AG08396 (cell line): ENCODE data around the gene MPHOSPH6.
"Not testable (repeated sequence)": the region's sequence is repeated elsewhere in the genome, so short reads cannot be mapped to it uniquely, and the experiment has no call there.

Experiments used
- DNase-seq: peaks from one replicate; pipeline ENCODE4 v3.0.0; 2012; ENCODE audit warnings: low spot score, mixed read lengths

MPHOSPH6 gene

DNA sequence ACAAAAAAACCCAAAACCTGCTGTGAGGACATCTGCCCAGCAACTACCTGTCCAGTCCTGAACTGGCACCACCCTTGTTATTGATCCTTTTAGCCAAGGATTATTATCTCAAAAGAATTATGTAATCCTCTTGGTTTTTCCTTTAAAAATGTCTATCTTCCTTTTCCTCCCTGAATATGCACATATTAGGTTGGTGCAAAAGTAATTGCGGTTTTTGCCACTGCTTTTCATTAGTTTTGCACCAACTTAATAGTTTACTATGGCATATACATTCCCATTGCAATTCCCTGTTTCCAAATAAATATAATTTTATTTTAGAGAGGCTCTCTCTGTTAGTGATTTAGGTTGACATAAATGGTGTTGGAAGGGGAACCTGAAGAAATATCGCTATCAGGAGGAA lies 51.3 kb downstream of the MPHOSPH6 start:
- DNase-seq = no peak

DNA sequence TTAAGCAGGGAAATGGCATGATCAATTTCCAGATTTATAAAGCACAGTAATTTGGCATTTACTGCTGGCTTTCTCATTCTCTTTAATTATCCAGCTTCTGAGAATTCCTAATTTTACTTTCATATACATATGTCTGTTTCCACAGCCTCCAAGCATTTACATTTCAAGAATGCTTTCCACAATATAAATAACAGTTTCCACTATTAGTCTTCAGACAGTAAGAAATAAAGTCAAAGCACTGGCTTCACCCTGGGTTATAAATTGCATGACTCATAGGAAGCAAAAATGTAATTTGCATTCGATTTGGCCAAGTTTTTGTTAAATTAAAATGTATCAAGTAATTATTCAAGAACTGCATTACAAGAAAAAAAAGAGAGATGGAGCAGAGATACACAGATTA lies 53.5 kb downstream of the MPHOSPH6 start:
- no peak for DNase-seq

DNA sequence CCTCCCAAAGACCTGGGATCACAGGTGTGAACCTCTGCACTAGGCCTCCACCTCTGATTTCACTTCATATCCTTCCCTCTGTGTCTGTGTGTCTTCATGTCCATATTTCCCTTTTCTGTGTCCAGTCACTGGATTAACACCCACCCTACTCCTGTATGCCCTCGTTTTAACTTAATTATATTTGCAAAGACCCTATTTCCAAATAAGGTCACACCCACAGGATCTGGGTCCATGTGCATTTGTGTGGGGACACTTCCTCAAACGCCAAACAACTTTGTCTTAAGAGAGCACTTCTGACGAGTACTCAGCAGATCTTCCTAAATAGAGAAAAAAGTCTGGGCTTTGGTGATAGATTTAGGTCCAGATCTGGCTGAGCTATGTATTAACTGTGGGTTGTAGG lies 56.3 kb downstream of the MPHOSPH6 start:
- DNase-seq = no peak

DNA sequence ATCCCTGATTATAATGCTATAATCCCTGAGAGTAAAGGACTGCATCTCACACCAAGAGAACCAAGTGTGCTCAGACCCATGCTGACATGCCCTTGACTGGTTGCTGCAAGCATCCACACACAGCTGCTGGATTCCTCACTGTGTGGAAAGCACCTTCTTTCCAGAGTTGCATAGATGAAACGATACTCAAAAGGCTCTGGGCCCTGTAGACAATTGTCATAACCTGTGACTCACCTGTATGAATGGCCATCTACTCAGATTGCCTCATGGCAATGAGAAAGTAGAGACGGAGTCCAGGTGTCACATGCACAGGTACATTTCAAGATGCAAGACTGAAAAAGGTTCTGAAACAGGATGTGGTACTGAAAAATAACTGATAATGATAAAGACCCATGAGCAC lies 58.1 kb downstream of the MPHOSPH6 start:
- DNase-seq = no peak

DNA sequence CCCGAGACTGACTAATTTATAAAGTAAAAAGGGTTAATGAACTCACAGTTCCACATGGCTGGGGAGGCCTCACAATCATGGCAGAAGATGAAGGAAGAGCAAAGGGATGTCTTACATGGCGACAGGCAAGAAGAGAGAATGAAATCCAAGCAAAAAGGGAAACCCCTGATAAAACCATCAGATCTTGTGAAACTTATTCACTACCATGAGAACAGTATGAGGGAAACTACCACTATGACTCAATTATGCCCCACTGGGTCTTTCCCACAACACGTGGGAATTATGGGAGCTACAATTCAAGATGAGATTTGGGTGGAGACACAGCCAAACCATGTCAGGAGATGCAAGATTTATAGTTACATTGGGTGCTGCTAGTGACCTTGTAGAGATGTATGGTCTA lies 60.8 kb downstream of the MPHOSPH6 start:
- not testable (repeated sequence) for DNase-seq

DNA sequence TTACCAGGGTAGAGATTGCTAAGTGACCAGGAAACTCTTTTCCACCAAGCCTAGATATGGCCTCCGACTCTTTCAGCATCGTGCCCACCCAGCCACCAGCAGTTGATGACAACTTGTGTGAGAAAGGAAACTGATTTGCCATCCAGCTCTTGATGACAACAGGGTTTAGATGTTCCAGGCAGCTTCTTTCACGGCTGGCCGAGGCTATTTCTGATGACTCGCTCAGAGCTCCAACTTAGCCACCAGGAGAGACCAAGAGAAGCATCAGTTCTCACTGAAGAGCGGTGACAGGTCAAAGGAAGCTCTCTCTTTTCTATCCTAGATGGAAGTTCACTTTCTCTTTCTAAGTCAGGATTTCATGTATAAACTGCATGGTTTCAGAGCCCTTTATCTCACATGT lies 61.2 kb downstream of the MPHOSPH6 start:
- no peak for DNase-seq

DNA sequence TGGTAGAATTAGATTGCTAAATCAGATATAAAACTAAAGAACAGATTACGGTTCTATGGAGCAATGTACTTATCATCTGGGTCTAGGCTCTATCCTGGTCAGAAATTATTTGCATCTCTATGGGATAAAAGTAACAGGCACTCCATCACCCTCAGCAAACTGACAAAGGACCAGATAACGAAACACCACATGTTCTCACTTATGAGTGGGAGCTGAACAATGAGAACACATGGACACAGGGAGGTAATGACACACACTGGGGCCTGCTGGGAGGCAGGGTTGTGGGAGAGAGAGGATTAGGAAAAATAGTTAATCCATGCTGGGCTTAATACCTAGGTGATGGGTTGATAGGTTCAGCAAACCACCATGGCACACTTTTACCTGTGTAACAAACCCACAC lies 61.9 kb downstream of the MPHOSPH6 start:
- no peak for DNase-seq

DNA sequence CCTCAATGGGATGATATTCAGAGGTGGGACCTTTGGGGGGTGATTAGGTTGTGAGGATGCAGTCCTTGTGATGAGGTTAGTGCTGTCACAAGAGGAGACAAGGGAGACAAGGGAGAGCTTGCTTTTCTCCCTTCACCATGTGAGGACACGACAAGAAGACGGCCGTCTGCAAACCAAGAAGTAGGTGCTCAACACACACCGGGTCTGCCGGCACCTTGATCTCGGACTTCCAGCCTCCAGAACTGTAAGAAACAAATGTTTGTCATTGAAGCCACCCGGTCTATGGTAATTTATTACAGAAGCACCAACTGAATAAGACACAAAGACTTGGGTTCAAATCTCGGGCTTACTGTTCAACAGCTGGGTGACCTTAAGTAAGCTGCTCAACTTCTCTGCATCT lies 64.9 kb downstream of the MPHOSPH6 start:
- no peak for DNase-seq
